H1 (cell line): ENCODE results near the gene NLRC5. TPM values are rescaled to one million over a fixed set of nuclear protein-coding genes. Genes with fewer than 3 reads are reported as not detected.

Experiments
- EGR1 ChIP-seq: IDR thresholded peaks from 2 replicates; pipeline ENCODE4 v1.6.1; 2011; ENCODE audit warnings: low read depth, low read length, borderline replicate concordance
- NRF1 ChIP-seq: IDR thresholded peaks from 2 replicates; pipeline ENCODE4 v1.6.1; 2011; ENCODE audit warnings: mild to moderate bottlenecking, low read depth, low read length, improper control_type of control experiment
- RXRA ChIP-seq: IDR thresholded peaks from 2 replicates; pipeline ENCODE4 v1.6.1; 2011; ENCODE audit warnings: low read depth, mild to moderate bottlenecking, low read length, moderate library complexity; ENCODE audit not compliant: insufficient read depth
- polyA plus RNA-seq, 7 experiments: library from polyadenylated mRNA; depleted of rRNA in 3 of 7; stranded (reverse) in 5 of 7; unstranded in 2 of 7; fragments of >200 nt in 5 of 7; fragments of 200-250 nt in 2 of 7; gene quantifications; 1 replicate in 5 of 7; 2 replicates in 1 of 7; 4 replicates in 1 of 7; pipeline versions ENCODE4 v1.2.1 to v1.2.3, GENCODE V29; 2011 to 2013; ENCODE audit warnings: missing spikeins in 2 of 7, mixed read lengths in 2 of 7
- total RNA-seq: library from RNA; stranded (reverse); fragmentation: NEBNext Ultra II Directional; extraction: Animal tissue kit (Norgen Biotek cat#: 25700); gene quantifications from 2 replicates; pipeline ENCODE4 v1.2.1, GENCODE V29; 2021

The NLRC5 gene
- total and polyA plus RNA-seq, 2 of the 8 experiments (the other 6 are each of a cell fraction or from before 2014, with no cell fraction given): 2.2 to 3.2 TPM

GRCh38 chr16:56975714-56976113, 13.6 kb upstream of the NLRC5 start (continued):
- TF ChIP-seq EGR1: no peak
- TF ChIP-seq RXRA: no peak
- no peak for TF ChIP-seq NRF1
